Stimulated activated naive CD4-positive, alpha-beta T cell treated with Interleukin-2 at 50 U/mL for 16 hours (primary cell): ENCODE measurements around the gene GPSM1.
"Not testable (repeated sequence)": the region's sequence is repeated elsewhere in the genome, so short reads cannot be mapped to it uniquely, and the experiment has no call there.

Experiments used
- DNase-seq: peaks from one replicate; lab custom pipeline; 2025; lab: John Stamatoyannopoulos, UW

The GPSM1 gene

DNA sequence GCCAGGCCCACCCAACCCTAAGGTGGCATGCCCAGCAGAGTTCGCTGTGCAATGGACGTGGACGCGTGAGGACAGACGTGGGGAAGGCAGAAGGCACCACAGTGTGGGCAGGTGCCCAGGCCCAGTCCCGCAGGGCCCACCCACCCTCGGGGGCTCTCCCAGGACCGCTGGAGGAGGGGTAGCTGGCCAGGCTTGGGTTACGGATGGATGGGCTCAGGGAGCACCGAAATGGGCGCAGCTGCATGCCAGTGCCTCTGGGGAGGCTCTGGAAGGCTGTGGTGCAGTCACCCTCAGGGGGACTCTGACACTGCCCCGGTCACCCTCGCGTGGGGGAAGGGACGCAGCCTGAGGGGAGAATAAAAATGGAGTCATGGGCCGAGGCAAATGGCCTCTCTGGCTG, 9.6 kb upstream of the GPSM1 start:
- no peak for DNase-seq

DNA sequence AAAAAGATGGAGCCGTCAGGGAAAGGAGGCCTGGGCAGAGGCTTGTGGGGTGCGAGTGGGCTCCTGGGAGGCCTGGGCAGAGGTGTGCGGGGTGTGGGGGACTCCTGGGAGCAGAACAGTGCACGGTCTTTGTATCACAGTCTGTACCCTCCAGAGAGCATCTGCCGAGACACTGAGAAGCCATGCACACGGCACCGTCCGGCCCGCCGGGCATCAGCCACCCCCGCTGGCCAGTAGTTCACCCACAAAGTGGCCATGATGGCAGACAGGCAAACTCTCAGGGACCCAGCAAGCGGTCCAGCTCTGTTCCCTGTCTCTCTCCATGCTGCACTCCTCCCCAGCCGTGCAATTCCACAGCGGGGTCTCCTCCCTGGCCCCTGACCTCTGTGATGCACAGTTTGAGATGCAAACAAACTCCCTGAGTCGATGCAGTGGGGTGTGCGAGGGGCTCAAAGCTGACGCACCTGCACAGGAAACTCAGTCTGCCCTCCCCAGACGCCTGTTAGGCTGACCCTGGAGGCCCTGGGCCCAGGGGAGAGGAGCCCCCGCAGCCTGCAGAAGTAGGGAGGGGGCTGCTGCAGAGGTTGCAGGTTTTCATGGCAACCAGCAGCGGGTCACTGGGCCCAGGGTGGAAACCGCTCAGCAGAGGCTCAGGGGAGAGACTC, 9.1 kb upstream of the GPSM1 start:
- DNase-seq = no peak

DNA sequence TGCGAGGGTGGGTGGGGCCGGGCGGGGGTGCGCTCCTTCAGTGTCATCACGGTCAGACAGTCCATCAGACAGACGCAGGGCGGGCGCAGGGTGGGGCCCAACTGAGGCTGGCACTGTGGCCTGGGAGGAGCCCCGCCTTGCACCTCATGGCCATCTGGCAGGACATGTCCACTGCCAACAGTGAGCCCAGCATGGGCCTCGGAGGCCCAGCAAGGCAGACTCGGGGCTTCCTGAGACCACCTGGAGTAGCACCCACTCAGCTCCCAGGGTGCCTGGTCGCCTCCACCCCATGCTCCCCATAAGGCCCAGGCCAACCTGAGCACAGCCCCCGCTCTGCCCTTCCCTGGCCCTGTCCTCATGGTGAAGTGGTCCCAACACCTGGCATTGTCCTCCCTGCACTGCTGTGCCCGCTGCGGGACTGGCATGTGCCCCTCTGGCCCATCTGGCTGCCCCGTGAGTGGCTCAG, 8.5 kb upstream of the GPSM1 start:
- DNase-seq = no peak

DNA sequence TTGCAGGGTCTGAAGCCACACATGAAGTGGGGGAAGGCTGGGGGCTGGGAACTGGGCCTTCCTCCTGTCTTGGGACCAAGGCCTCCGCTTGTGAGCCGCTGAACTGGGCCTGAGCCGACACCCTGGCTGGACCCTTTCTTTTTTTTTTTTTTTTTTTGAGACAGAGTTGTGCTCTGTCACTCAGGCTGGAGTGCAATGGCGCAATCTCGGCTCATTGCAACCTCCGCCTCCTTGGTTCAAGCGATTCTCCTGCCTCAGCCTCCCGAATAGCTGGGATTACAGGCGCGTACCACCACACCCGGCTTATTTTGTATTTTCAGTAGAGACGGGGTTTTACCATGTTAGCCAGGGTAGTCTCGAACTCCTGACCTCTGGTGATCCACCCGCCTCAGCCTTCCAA, 8.1 kb upstream of the GPSM1 start:
- DNase-seq = not testable (repeated sequence)

DNA sequence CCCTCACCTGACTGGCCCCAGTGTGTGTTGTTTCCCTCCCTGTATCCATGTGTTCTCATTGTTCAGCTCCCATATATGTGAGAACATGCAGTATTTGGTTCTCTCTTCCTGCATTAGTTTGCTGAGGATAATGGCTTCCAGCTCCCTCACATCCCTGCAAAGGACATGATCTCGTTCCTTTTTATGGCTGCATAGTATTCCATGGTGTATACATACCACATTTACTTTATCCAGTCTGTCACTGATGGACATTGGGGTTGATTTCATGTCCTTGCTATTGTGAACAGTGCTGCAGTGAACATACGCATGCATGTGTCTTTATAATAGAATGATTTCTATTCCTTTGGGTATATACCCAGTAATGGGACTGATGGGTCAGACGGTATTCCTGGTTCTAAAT, 7.4 kb upstream of the GPSM1 start:
- not testable (repeated sequence) for DNase-seq

DNA sequence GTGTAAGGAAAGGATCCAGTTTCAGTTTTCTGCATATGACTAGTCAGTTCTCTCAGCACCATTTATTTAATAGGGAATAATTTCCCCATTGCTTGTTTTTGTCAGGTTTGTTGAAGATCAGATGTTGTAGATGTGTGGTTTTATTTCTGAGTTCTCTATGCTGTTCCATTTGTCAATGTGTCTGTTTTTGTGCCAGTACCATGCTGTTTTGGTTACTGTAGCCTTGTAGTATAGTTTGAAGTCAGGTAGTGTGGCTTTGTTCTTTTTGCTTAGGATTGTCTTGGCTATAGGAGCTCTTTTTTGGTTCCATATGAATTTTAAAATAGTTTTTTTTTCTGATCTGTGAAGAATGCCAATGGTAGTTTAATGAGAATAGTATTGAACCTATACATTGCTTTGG, 6.4 kb upstream of the GPSM1 start:
- DNase-seq = not testable (repeated sequence)

DNA sequence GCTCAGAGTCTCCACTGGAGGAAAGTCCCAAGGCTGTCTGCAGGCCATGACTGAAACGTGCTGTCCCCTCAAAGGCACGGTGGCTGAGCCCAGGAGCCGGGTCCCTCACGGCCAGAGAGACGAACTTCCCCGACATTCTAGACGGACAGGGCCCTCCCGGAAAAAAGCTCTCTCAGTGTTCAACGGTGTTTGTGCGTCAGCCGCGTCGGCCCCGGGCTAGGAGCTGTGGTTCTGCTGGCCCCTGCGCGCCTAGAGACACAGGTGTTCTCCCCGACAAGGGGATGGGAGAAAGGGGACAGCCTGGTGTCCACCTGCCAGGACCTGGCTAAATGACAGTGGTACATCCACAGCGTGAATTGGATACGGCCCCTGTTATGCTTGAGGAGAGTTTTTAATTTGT, 5.8 kb upstream of the GPSM1 start:
- no peak for DNase-seq

DNA sequence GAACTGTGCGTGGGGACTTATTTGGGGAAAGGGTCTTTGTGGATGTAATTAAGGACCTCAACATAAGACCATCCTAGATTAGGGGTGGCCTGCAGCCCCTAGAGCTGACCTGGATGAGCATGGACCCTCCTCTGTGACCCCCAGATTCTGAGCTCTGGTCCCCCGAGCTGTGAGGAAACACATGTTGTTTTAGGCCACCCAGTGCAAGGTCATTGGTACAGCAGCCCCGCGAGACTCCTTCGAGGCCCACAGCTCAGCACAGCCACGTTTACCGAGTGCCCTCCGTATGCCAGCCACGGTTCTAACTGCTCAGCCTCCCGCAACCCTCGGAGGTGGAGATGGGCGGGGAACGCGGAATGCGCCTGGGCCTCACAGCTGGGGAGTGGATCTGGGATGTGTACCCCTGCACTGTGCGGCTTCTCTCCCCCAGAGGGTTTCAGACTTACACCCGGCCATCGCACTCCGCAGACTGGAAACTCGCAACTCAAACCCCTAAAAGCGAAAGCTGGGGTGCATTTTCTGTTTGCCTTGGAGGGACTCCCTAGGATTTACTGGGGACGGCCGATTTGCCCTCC, 4.5 kb upstream of the GPSM1 start:
- no peak for DNase-seq

DNA sequence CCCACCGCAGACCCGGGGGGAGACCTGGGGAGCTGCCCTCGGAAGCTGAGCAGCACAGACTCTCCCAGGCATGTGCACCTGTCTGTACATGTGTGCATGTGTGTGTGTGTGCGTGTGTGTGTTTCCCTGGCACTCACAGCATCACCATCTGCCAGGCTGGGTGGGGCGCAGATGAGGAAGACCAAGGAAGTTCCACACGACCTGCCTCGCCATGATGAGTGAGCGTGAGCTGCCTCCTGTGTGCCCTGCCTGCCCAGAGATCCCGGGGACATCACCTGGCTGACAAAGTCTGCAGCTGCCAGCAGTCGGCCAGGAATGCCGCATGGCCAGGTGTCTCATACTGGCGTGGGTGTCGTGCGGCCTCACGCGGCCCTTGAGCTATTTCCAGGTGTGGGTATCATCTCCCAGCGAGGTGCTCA, 4.0 kb upstream of the GPSM1 start:
- no peak for DNase-seq

DNA sequence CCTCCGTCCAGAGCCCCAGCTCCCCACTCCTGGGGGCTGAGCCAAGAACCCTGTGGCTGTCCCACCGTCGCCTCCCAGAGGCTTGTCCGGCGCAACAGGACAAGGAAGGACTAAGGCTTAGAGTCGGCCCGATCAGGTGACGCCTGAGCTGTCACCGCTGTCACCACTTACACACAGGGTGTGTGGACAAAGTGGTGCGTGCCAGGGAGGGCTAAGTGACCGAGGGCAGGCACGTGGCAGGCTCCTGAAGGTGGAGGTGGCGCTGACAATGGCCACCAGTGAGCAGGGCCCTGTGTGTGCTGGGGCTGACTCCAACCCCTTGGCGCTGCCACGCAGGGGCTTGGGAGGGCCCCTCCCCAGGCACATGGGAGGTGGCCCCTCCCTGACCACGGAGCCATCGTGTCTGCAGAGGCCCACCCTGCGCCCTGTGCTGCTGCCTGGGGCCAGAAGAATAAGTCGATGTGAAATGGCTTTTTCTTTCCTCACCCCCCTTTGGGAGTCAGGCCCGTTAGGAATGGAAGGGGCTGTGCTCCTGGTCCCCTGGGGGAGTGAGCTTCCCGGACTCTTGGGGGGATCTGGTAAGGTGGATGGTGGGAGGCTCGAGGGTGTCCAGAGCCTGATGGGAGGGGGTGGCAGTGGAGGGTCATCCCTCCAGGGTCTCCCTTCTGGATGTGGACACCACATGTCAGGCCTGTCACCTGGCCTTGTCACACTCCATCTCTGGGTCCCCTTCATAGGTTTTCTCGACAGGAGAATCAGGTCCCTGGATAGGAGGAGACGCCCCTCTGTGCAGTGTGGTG, 2.6 kb upstream of the GPSM1 start:
- no peak for DNase-seq

DNA sequence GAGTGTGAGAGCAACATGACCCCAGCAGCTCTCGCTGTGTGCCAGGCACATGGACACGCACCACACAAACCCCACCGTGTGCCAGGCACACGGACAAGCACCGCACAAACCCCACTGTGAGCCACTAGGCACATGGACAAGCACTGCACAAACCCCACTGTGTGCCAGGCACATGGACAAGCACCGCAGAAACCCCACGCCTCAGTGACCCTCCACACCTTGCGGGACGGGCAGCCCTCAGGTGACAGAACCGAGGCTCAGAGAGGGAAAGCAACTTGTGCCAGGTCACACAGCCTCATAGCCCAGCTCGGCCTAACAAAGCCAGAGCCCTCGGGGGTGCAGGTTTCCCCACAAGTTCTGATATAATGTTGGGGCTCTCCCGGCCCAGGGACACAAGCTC, 2.0 kb upstream of the GPSM1 start:
- DNase-seq = no peak

DNA sequence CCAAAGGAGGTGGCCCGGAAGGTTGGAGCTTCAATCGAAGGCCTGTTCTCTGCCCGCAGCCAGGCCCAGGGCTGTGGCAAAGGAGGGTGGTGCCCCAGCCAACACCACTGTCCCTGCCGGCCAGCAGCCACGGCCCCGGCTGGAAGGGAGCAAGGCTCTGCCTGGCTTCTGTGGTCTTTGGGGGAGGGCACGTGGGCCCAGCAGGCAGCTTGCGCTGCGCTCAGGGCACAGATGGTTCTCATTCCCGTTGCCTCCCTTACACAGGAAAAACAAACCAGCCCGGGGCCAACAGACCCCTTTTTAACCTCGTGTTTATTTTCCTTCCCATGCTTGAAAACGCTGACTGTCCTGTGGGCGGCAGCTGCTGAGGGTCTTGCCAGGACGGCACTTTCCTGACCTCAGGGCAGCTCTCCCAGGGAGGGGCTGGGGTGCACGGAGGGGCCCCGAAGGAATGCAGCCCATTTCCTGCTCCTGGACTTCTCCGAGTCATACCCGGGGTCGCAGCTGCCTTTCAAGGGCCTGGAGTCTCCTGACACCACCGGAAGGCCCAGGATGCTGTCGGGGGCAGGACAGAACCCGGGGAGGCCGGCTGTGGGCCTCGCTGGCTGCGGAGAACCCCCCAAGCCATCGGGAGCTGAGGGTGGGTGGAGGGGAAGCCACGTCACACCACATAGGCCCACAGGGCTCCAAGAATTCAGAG, 1.1 kb upstream of the GPSM1 start:
- no peak for DNase-seq

DNA sequence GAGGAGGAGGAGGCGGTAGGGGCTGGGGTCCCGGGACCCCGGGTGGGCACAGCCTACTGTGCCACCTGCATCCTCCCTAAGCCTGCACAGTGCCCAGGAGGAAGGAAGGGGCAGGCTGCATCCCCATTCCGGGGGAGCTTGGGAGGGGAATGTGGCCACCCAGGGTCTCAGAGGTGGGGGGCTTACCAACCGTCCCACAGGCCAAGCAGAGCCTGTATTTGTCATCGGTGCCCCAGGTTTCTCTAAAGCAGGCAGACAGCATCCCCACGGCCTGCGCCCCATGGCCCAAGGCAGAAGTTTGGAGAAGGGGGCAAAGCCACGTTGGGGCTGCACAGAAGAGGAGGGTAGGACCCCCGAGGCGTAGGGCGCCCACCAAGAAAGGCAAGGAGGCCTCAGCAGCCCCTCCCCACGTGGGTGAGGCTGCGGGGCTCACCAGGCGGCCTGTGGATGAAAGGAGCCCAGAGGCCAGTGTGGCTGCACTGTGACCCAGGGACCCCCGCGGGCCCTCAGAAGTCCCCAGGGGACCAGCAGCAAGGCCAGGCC, 507 bp upstream of the GPSM1 start:
- no peak for DNase-seq

DNA sequence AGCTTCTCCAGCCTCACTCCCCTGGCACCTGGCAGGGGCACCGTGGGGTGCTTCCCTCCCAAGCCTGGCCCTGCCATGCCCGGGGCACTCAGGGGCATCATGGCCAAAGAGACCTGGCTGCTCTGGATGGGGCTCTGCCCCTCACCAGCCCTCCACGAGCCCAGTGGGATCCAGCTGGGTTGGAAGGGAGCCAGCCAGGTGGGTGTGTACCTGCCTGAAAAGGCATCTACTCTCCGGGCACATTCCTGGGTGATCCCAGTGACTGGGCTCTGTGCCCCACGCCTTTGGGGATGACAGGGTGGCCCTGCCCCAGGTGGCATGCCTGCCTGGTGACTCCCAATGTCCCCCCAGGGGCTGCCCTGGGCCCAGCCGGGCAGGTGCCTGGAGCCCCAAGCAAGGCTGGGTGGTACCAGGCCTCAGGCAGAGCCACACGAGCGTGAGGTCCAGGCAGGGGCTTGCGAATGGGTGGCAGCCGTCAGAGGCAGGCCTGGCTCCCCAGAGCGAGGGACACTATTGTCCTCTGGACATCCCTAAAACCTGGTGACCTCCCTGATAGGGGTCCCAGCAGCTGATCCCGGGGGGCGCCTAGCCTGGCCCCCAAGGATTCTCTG, 777 bp downstream of the GPSM1 start:
- no peak for DNase-seq

DNA sequence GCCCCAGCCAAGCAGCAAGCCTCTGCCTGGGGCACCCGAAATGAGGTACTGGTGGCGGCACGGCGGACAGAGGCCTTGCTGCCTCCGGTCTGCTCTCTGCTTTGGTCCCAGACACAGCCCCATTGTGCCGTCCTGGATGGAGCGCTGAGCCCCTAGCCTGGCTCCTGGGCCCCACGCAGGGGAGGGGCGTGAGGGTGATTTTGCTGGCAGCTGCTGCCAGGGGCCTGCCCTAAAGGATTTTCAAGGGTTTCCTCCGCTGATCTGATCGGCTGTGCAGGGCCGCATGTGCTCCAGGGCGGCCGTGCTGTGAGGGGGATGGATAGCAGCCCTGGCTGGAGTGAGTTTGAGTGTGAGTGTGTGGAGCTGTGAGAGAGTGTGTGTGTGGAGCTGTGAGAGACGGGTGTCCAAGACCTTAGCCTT, 1.3 kb downstream of the GPSM1 start:
- no peak for DNase-seq

DNA sequence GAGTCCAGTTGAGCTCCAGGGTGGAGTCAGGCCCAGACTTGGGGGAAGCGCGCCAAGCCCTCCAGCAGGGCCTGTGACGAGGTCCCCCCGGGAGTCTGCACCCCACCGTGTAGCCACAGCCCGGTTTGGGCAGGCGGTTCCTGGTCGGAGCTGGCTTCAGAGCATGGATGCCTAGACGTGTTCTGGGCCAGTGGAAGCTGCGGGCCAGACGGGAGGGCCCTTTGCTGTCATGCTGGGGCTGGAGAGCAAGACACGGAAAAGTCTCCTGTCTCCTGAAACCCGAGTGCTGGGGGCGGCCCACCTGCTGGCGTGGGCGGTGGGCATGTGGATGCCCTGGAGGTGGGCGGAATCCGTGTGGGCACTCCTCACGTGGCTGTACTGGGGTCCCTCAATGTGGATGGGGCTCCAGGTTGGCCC, 1.9 kb downstream of the GPSM1 start:
- DNase-seq = no peak

DNA sequence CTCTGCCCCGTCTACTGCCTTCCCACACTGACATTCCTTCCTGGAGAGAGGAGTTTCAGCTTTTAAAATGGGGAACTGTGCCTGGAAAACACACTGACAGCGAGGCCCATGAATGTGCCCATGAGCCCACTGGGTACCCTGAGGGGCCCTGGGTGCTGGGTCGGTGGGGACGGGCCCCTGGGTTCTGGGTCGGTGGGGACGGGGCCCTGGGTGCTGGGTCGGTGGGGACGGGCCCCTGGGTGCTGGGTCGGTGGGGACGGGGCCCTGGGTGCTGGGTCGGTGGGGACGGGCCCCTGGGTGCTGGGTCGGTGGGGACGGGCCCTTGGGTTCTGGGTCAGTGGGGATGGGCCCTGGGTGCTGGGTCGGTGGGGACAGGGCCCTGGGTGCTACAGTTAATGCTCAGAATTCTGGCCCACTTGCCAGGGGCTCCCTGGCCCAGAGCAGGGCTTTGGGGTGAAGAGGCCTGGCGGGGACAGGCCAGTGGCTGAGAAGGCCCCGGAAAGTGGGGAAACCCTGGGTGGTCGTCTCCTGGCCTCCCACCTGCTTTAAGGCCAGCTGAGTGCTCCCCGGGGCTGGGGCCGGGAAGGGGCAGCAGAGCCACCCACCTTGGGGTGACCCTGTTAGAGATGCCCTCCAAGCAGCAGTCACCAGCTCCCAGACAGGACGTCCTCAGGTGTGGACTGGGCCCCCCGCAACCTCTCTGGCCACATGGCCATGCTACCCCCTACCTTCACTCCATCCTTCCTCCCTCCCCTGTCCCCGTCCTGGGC, 2.5 kb downstream of the GPSM1 start:
- DNase-seq = no peak

DNA sequence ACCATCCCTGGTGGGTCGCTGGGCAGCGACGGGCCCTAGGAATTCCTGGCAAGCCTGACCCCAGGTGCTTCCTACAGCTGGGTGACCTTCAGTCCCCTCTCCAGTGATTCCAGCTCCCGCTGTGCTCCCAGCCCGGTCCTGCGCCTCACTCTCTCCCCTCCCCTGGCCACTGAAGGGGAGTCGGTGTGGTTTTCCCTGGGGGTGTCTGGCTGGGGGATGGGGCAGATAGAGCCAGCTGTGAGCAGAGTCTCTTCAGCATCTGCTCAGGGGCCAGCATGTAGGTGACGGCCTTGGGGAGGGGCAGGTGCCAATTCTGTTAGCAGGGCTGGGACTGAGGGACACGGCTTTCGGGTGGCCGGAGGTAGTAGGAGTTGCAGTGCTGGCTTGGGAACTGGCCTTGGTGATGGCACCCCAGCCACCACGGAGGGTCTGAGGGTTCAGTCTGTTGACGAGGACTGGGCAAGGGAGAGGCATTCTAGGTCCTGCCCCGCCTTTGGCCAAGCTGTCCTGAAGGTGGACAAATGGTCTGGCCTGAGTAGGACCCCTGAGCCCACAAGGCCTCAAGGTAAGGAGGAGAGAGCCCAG, 3.2 kb downstream of the GPSM1 start:
- DNase-seq = no peak

DNA sequence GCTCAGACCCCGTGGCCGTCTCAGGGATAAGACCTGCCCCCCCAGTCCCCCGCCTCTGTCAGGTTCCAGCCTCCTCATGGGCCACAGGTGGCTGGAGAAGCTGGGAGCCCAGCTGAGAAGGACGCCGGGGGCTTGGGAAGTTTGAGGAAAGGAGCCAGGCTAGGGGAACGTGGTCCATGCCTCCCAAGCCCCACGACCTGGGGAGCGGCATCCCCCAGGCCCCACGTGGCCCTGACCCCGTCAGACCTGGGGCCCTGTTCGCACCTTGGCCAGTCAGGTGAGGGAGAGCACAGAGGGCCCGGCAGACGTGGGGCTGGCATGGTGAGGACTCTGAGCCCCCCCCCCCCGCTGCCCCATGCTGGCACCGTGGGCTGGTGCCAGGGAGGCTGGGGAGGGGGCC, 3.7 kb downstream of the GPSM1 start:
- DNase-seq = no peak

DNA sequence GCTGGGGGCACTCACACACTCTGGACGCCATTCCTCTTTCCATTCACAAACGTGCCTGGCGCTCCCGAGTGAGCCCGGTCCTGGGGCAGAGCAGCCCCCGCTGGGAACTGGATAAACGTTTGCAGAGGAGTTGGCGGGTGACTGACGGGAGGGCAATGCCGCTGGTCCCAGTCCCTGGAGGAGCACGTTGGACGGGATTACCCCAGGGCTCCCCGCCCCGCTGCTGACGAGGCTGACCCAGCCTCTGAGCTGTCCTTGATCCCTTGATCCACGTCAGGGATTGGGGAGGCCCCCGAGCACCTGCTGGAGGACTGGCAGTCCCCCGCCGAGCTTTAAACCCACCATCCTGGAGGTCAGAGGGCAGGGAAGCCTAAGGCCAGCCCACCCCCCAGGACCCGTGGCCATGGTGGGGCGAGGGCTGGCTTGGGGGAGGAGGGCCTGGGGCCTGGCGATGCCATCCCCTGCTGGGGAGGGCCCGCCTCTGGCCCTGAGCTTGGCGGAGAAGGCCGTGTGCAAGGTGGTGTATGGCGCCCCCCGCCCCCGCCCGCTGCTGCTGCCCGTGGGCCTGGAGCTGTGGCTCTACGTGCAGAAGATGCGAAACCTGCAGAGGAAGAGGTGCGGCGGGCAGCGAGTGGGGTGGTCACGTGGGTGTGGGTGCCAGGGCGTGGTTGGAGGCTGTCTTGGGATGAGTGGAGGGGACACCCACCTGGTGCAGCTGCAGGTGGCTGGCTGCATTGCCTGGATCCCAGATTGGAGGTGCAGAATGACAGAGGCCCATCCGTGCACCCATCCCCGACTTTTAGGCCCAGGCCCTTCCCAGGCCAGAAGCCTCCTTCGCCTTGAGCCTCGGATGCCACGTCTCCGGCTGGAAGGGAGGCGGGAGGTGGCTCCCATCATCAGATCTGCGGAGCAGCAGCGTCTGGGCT, 4.5 kb downstream of the GPSM1 start:
- DNase-seq = no peak
